Stimulated activated CD4-positive, alpha-beta T cell treated with anti-CD3 and anti-CD28 coated beads, Interleukin-15, amount 100 ng/mL, for 48 hours (primary cell): Measurements from ENCODE around the gene MIS18BP1.
"Not testable (repeated sequence)": the region's sequence is repeated elsewhere in the genome, so short reads cannot be mapped to it uniquely, and the experiment has no call there.

ENCODE experiments used
- DNase-seq, 2 donors: peaks; one replicate each; pipeline ENCODE4 v3.0.0-alpha.2; 2020; ENCODE audit warnings: low read depth in 2 of 2

The MIS18BP1 gene

GRCh38 chr14:45253070-45253753 lies at the start of gene MIS18BP1:
Gene MIS18BP1, minus strand, starts transcription at chr14:45253202. Its CDS starts 5,916 bp downstream, at chr14:45247286.
- DNase-seq: peak; percentile 91 to 93

DNA sequence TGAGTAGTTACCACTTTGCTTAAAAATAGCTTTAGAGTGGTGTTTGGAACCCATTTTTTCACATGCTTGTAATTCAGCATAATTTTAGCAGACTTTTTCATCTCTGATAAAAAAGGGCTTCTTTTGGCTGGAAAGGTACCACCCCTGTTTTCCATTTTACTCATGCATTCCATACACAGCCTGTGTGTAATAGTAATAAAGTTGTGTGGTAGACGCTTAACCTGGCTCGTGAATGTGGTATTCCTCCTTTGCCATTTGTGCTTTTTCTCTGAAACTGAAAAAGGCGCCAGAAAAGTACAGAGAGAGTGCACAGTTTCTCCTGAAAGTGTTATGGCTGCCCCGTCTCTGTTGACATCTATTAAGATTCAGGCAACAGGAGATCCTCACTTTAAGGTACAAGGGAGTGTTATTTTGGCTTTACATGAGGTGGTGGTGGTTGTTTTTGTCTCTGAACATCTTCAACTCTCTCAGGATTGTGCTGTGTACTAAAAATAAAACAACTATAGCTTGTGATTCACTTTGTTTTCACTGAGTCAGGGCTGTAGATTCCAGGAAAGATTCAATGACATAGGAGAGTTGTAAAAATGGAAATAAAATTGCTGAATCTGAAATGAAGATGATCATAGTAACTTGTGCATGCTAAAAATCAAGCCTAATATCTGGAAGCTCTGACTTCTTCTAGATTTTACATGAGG lies 45.6 kb upstream of the MIS18BP1 start:
- no peak for DNase-seq

DNA sequence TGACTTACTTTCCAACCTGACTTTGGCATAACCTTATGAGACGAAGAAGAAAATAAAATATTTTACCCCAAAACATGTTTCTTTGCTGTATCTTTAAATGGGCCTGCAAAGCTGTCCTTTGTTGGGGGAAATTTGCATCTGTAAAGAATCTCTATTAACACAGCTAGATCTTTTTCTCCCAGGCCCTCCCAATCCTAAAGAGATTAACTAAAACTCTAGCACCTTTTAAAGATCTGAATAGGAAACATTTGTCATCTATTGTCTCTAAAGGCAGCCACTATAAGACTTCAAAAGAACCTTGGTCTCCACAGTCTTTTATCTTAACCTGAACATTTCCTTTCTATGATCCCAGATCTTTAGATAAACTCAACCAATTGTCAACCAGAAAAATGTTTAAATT lies 41.8 kb upstream of the MIS18BP1 start:
- DNase-seq: not testable (repeated sequence)

- DNase-seq: no peak
These were observed 37.5 kb upstream of the MIS18BP1 start for GRCh38 chr14:45290547-45290946.

- no peak for DNase-seq
These were observed 34.6 kb upstream of the MIS18BP1 start for GRCh38 chr14:45287610-45288009.

DNA sequence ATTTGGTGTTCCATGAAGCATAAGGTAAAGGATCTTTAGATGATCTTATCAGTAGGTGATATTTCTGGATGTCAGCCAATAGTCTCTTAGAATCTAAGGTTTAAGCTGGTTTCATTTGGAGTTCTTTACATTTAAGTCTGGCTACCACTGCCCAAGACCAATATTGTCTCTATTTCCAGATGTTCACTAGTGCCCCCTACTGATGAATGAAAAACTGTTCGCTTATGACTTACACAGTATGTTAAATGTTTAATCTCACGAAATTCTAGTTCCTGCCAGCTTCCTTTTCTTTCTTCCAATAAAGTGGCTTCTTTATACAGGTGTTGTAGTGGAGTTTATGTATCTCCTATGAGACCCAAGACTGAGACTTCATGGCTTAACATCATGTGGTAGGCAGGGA lies 31.8 kb upstream of the MIS18BP1 start:
- no peak for DNase-seq

GRCh38 chr14:45281731-45282400 lies 28.9 kb upstream of the MIS18BP1 start:
- DNase-seq: not testable (repeated sequence)

- DNase-seq: no peak
These were observed 19.0 kb upstream of the MIS18BP1 start for GRCh38 chr14:45271858-45272537.

DNA sequence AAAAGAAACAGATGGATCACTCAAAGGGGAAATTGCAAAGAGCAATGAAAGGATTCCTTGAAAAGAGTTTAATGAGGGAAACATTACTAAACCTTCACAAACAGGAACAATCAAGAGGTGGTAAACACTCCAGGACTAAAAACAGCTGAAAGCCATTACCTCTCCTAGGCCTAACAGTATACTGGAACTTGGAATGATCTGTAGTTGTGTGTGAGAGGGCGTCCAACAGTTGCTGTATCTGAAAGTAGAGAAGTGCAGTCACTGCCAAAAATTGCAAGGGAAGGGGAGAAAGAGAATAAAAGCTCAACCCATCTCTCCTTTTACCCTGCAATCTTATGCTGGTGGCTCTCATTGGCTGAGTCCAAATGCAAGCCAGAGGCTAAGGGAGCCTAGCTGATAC lies 17.0 kb upstream of the MIS18BP1 start:
- no peak for DNase-seq

GRCh38 chr14:45267071-45267470 lies 14.1 kb upstream of the MIS18BP1 start:
- DNase-seq: no peak

DNA sequence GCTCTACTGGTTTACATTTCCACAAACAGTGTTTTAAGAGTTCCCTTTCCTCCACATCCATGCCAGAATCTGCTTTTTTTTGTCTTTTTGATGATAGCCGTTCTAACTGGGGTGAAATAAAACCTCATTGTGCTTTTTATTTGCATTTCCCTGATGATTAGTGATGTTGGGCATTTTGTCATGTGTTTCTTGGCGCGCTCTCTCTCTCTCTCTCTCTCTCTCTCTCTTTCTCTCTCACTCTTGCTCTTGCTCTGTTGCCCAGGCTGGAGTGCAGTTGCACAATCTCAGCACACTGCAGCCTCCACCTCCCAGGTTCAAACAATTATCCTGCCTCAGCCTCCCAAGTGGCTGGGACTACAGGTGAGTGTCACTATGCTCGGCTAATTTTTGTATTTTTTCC lies 9.6 kb upstream of the MIS18BP1 start:
- no peak for DNase-seq

DNA sequence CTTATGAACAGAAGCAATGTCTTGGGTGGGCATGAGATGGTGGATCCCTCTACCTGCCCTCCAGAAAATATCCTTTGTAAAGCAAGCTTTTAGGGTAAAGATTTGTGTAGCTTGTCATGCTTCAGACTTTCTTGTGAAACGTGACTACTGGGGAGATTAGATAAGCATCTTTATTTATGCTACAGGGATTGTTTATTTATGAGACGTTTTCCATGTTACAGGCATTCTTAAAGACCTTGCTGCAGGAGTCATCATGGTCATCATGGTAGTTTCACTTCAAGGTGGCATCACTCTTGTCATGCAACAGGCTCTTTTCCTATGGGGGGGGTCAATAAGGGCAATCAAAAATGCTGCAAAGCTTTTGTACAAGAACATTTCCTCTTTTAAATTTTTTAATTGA lies 8.2 kb upstream of the MIS18BP1 start:
- DNase-seq: no peak

DNA sequence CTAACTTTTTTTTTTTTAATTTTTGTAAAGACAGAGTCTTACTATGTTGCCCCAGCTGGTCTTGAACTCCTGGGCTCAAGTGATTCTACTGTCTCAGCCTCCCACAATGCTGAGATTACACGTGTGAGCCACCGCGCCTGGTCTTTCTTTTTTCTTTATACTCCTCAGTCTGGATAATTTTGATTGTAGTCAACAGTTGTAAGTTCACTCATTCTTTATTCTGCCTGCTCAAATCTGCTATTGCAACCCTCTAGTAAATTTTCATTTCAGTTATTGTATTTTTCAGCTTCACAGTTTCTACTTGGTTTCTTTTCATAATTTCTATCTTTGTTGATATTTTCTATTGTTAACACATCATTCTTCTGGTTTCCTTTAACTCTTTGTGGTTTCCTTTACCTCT lies 5.8 kb upstream of the MIS18BP1 start:
- no peak for DNase-seq

DNA sequence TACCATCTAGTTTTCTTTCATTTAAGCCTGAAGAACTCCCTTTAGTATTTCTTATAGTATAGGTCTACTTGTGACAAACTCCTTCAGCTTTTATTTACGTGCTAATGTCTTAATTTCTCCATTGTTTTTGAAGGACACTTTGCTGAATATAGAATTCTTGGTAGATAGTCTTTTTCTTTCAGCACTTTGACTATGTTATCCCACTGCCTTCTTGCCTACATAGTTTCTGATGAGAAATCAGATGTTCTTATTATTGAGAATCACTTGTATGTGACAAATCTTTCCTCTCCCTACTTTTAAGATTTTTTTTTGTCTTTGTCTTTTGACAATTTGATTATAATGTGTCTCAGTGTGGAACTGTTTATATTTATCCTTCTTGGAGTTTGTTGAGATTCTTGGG lies 5.1 kb upstream of the MIS18BP1 start:
- no peak for DNase-seq

GRCh38 chr14:45254771-45255170 lies 1.8 kb upstream of the MIS18BP1 start:
- no peak for DNase-seq

- DNase-seq: no peak
These were observed 830 bp upstream of the MIS18BP1 start for GRCh38 chr14:45253754-45254310.

- DNase-seq: no peak
These were observed 484 bp downstream of the MIS18BP1 start for GRCh38 chr14:45252366-45253069.

- no peak for DNase-seq
These were observed 1.1 kb downstream of the MIS18BP1 start for GRCh38 chr14:45251912-45252311.

GRCh38 chr14:45249856-45250575 lies 3.0 kb downstream of the MIS18BP1 start:
- DNase-seq: no peak

GRCh38 chr14:45247427-45247826 lies 5.6 kb downstream of the MIS18BP1 start:
- DNase-seq: no peak

DNA sequence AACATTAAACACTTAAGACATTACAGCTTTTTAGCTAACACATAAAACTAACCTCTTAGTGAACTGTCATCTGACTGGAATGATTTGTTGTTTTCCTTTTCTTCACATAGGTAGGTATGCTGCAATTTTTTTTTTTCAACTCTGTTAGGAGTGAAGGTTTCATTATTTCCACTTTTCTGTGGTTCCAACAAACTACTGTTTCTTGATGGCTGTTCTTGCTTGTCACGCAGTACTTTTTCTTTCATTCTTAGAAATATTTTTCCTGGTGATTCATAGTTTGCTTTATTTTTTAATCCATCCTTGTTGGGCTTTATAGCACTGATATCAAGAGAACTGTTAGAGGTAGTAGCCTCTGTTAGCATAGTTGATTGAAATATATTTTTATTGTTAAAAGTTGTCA lies 6.3 kb downstream of the MIS18BP1 start:
- no peak for DNase-seq
